ENCODE data around the gene EPS8L2. TPM values are rescaled to one million over a fixed set of nuclear protein-coding genes. Genes with fewer than 3 reads are reported as not detected.

EPS8L2 gene
- total and polyA plus RNA-seq, 9 of the 15 experiments (the other 6 are each of a cell fraction or from before 2014, with no cell fraction given) = 0.75 to 17.0 (median 3.7) TPM

DNA sequence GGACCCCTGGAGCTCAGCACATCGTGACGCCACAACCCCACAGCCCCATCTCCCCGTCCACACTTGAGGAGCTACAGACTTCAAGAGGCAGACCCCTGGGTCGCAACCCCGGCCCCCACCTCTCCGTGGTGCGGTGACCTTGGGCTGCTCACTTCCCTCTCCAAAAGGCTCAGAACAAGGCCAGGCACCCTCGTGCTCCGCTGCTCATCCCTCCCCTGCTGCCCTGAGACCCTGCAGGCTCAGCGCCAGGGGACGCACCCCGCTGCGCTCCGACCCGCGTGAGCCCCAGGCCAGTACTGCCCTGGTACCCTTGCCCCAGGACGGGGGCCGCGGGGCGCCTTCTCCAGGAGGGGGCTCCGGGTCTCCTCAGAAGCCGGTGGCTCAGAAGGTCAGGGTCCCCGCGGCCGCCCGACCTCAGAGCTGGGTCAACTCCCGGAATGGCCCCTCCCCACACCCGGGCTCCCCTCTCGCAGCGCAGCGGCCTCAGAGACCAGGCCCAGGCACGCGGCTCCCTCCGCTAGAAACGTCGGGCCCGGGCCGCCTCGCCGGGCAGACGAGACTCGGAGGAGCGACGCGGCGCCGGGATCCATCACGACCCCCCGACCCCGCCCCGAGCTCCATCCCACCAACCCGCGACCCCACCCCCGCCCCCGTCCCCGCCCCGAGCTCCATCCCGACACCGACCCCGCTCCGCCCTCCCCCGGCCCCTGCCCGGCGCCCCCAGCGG, 70.7 kb downstream of the EPS8L2 start (continued):
- TF ChIP-seq, protein P1, sequence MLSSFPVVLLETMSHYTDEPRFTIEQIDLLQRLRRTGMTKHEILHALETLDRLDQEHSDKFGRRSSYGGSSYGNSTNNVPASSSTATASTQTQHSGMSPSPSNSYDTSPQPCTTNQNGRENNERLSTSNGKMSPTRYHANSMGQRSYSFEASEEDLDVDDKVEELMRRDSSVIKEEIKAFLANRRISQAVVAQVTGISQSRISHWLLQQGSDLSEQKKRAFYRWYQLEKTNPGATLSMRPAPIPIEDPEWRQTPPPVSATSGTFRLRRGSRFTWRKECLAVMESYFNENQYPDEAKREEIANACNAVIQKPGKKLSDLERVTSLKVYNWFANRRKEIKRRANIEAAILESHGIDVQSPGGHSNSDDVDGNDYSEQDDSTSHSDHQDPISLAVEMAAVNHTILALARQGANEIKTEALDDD (IDR thresholded peaks at IDR 0.05) = no peak
- TF ChIP-seq SRSF9 (IDR thresholded peaks at IDR 0.05; ENCODE audit: borderline replicate concordance, low read depth, low read length) (no peak), ELK3 (CRISPR knock-in tag; IDR thresholded peaks at IDR 0.05) (no peak), ZNF274 (IDR thresholded peaks at IDR 0.05; ENCODE audit: borderline replicate concordance, low read depth, low read length) (no peak), SMARCE1 (IDR thresholded peaks at IDR 0.05) (no peak), RFX5 (IDR thresholded peaks at IDR 0.05; ENCODE audit: low read depth, low read length) (no peak), HSF4 (CRISPR knock-in tag; IDR thresholded peaks at IDR 0.05; ENCODE audit: borderline replicate concordance) (no peak), TEAD2 (tag; IDR thresholded peaks at IDR 0.05) (no peak), GABPA (tag; conservative IDR thresholded peaks at IDR 0.05; ENCODE audit: low read depth) (no peak), ERF (CRISPR knock-in tag; IDR thresholded peaks at IDR 0.05) (no peak), ARID1B (IDR thresholded peaks at IDR 0.05) (no peak), ID3 (CRISPR knock-in tag; IDR thresholded peaks at IDR 0.05) (no peak), ID3 (tag; IDR thresholded peaks at IDR 0.05) (no peak), ZNF384 (IDR thresholded peaks at IDR 0.05; ENCODE audit: low read depth, low read length) (no peak), TAF1 (IDR thresholded peaks at IDR 0.05; ENCODE audit: control insufficient read depth, extremely low read depth, insufficient read depth, low read length, severe bottlenecking) (no peak), TFE3 (CRISPR knock-in tag; IDR thresholded peaks at IDR 0.05) (no peak), ZNF134 (CRISPR knock-in tag; conservative IDR thresholded peaks at IDR 0.05) (no peak)
- TF ChIP-seq, protein P2, sequence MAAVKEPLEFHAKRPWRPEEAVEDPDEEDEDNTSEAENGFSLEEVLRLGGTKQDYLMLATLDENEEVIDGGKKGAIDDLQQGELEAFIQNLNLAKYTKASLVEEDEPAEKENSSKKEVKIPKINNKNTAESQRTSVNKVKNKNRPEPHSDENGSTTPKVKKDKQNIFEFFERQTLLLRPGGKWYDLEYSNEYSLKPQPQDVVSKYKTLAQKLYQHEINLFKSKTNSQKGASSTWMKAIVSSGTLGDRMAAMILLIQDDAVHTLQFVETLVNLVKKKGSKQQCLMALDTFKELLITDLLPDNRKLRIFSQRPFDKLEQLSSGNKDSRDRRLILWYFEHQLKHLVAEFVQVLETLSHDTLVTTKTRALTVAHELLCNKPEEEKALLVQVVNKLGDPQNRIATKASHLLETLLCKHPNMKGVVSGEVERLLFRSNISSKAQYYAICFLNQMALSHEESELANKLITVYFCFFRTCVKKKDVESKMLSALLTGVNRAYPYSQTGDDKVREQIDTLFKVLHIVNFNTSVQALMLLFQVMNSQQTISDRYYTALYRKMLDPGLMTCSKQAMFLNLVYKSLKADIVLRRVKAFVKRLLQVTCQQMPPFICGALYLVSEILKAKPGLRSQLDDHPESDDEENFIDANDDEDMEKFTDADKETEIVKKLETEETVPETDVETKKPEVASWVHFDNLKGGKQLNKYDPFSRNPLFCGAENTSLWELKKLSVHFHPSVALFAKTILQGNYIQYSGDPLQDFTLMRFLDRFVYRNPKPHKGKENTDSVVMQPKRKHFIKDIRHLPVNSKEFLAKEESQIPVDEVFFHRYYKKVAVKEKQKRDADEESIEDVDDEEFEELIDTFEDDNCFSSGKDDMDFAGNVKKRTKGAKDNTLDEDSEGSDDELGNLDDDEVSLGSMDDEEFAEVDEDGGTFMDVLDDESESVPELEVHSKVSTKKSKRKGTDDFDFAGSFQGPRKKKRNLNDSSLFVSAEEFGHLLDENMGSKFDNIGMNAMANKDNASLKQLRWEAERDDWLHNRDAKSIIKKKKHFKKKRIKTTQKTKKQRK (IDR thresholded peaks at IDR 0.05; ENCODE audit: borderline replicate concordance, low read depth, low read length) = no peak
- TF ChIP-seq, protein P3, sequence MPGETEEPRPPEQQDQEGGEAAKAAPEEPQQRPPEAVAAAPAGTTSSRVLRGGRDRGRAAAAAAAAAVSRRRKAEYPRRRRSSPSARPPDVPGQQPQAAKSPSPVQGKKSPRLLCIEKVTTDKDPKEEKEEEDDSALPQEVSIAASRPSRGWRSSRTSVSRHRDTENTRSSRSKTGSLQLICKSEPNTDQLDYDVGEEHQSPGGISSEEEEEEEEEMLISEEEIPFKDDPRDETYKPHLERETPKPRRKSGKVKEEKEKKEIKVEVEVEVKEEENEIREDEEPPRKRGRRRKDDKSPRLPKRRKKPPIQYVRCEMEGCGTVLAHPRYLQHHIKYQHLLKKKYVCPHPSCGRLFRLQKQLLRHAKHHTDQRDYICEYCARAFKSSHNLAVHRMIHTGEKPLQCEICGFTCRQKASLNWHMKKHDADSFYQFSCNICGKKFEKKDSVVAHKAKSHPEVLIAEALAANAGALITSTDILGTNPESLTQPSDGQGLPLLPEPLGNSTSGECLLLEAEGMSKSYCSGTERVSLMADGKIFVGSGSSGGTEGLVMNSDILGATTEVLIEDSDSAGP (CRISPR knock-in tag; IDR thresholded peaks at IDR 0.05) = no peak
